ENCODE data around the gene ALG10B. TPM values are rescaled to one million over a fixed set of nuclear protein-coding genes. Genes with fewer than 3 reads are reported as not detected.

Gene ALG10B
- total RNA-seq, 1 experiment from 2014 or later: 3.3 TPM

GRCh38 chr12:38269897-38270296 is 46.7 kb upstream of the ALG10B start:
- Mint-ChIP-seq H3K4me1 (no peaks in the 10 kb centered on the region), H3K36me3 (peaks cover 54% of the 10 kb centered on the region), H3K27ac (no peak overlapping the region), H3K9me3 (peaks cover 82% of the 10 kb centered on the region), H3K4me3 (no peak overlapping the region), H3K27me3 (ENCODE audit: low read depth) (no peaks in the 10 kb centered on the region; the same call in 1 of the 2 replicates)
- DNase-seq (ENCODE audit: low spot score) (no peak), ATAC-seq (no peak)
- POLR2A ChIA-PET: no interaction called here
- TF ChIP-seq ELF4 (CRISPR knock-in tag; IDR thresholded peaks at IDR 0.05; ENCODE audit: low read depth) (no peak), NR1H2 (CRISPR knock-in tag; IDR thresholded peaks at IDR 0.05) (no peak)
- CTCF ChIA-PET: no interaction called here

- TF ChIP-seq ATF2 (CRISPR knock-in tag; IDR thresholded peaks at IDR 0.05; ENCODE audit: borderline replicate concordance, low read depth): no peak
- no peak for TF ChIP-seq RELA (CRISPR knock-in tag; IDR thresholded peaks at IDR 0.05; ENCODE audit: borderline replicate concordance)
- TF ChIP-seq JUN (CRISPR knock-in tag; IDR thresholded peaks at IDR 0.05): no peak
- no peak for TF ChIP-seq PREB (CRISPR knock-in tag; IDR thresholded peaks at IDR 0.05; ENCODE audit: borderline replicate concordance)
- TF ChIP-seq ZNF263 (CRISPR knock-in tag; IDR thresholded peaks at IDR 0.05; ENCODE audit: low read depth): no peak
- no peak for TF ChIP-seq ZNF121 (CRISPR knock-in tag; IDR thresholded peaks at IDR 0.05)
- TF ChIP-seq E2F1 (CRISPR knock-in tag; IDR thresholded peaks at IDR 0.05): no peak
- TF ChIP-seq E2F4 (CRISPR knock-in tag; IDR thresholded peaks at IDR 0.05; ENCODE audit: borderline replicate concordance, low read depth): no peak
- no peak for TF ChIP-seq HMGXB4 (CRISPR knock-in tag; IDR thresholded peaks at IDR 0.05)
- TF ChIP-seq SOX15 (CRISPR knock-in tag; IDR thresholded peaks at IDR 0.05): no peak
- no peak for TF ChIP-seq IRF2 (CRISPR knock-in tag; IDR thresholded peaks at IDR 0.05; ENCODE audit: borderline replicate concordance, low read depth)
- TF ChIP-seq ZNF396 (CRISPR knock-in tag; IDR thresholded peaks at IDR 0.05; ENCODE audit: borderline replicate concordance): no peak
- TF ChIP-seq TEAD4 (CRISPR knock-in tag; IDR thresholded peaks at IDR 0.05): no peak
- TF ChIP-seq E2F5 (CRISPR knock-in tag; IDR thresholded peaks at IDR 0.05): no peak
- TF ChIP-seq MXD4 (CRISPR knock-in tag; IDR thresholded peaks at IDR 0.05; ENCODE audit: borderline replicate concordance): no peak
- TF ChIP-seq ETV6 (CRISPR knock-in tag; IDR thresholded peaks at IDR 0.05): no peak
- no peak for TF ChIP-seq ZNF317 (CRISPR knock-in tag; IDR thresholded peaks at IDR 0.05; ENCODE audit: borderline replicate concordance, low read depth)
- TF ChIP-seq ZBTB43 (CRISPR knock-in tag; IDR thresholded peaks at IDR 0.05): no peak
- H3K36me3 Mint-ChIP-seq: peaks cover 54% of the 10 kb centered on the region
- ATAC-seq: no peak
- peaks cover 12% of the 10 kb centered on the region; the same call in 1 of the 2 replicates for H3K27me3 Mint-ChIP-seq (ENCODE audit: low read depth)
- peaks cover 66% of the 10 kb centered on the region for H3K9me3 Mint-ChIP-seq
- ChIA-PET POLR2A (no interaction called here), CTCF (no interaction called here)
- DNase-seq (ENCODE audit: low spot score): no peak
- no peak overlapping the region for H3K27ac Mint-ChIP-seq
- no peak overlapping the region for H3K4me3 Mint-ChIP-seq
- H3K4me1 Mint-ChIP-seq: no peaks in the 10 kb centered on the region
Measured at GRCh38 chr12:38279756-38280155, 36.8 kb upstream of the ALG10B start.
